Psoas muscle (tissue), 8 donors: ENCODE measurements around the gene RPUSD1. TPM values are rescaled to one million over a fixed set of nuclear protein-coding genes. Genes with fewer than 3 reads are reported as not detected.

ENCODE experiments used
- ATAC-seq, 4 donors: fragments of 200-7000 bp; cut with Tn5 transposase; one replicate each; pipeline ENCODE4 v1.9.1; 2020; ENCODE audit warnings: moderate library complexity in 3 of 4, mild to moderate bottlenecking in 2 of 4
- DNase-seq, 2 donors: peaks; one replicate each; pipeline ENCODE4 v3.0.0-alpha.2; 2020
- H3K27ac ChIP-seq: fragments of 200-600 bp; one replicate; pipeline ENCODE4 v1.8.0; 2022
- H3K27me3 ChIP-seq, 3 donors: fragments of 200-600 bp in 1 of 3; one replicate each; pipeline versions ENCODE4 v1.6.1 to v1.8.0; 2013 to 2022; ENCODE audit warnings: low read length in 2 of 3, mild to moderate bottlenecking in 2 of 3, moderate library complexity in 1 of 3; ENCODE audit not compliant: insufficient read depth in 3 of 3
- H3K36me3 ChIP-seq, 2 donors: fragments of 200-600 bp in 1 of 2; one replicate each; pipeline versions ENCODE4 v1.6.1 to v1.8.0; 2013 to 2022; ENCODE audit warnings: low read depth in 1 of 2, mild to moderate bottlenecking in 1 of 2, moderate library complexity in 1 of 2; ENCODE audit not compliant: insufficient read depth in 1 of 2
- H3K4me1 ChIP-seq: fragments of 200-600 bp; one replicate; pipeline ENCODE4 v1.8.0; 2022
- H3K4me3 ChIP-seq: fragments of 200-600 bp; one replicate; pipeline ENCODE4 v1.8.0; 2022; ENCODE audit warnings: mild to moderate bottlenecking
- H3K9me3 ChIP-seq: fragments of 200-600 bp; one replicate; pipeline ENCODE4 v1.8.0; 2022
- CTCF ChIP-seq: fragments of 200-600 bp; IDR thresholded peaks from one replicate; pipeline ENCODE4 v1.8.0; 2022; ENCODE audit warnings: antibody characterized with exemption
- WGBS, 3 donors: extraction: QIAGEN DNeasy Blood & Tissue Kit; methylation state at CpG; one replicate each; pipeline versions ENCODE4 v1.1.6 to v1.1.7; 2013; 5-methylcytosine and 5-hydroxymethylcytosine counted together
- intact Hi-C, 2 donors: fragments of 100-400 bp; cut with DNase I; formaldehyde crosslinking; loops; one replicate each; pipeline versions ENCODE4 v1.11.0 to v1.14.2; 2022
- polyA plus RNA-seq, 3 donors: library from polyadenylated mRNA; stranded (reverse); fragments of 200-250 nt; gene quantifications; one replicate each; pipeline ENCODE4 v1.2.3, GENCODE V29; 2013
- total RNA-seq, 4 donors: library from RNA; stranded (reverse); fragmentation: NEBNext Ultra II Directional in 2 of 4; extraction: Animal tissue kit (Norgen Biotek cat#: 25700) in 2 of 4; gene quantifications; one replicate each; pipeline versions ENCODE4 v1.2.1 to v1.2.4, GENCODE V29; 2021 to 2023
- donor health status: healthy with polysubstance abuse.
- donor health status: DM: no; HTN: no; CAD: no; lungs with moderate emphysema.
- donor health status: Bipolar disorder and iron deficiency.
- donor health status: healthy.
- donor health status: DM: yes; HTN: yes; CAD: no.
- donor health status: DM: no; HTN: no; CAD: no.
- donor health status: DM: no; HTN: no; CAD: no.
- donor health status: DM: yes; HTN: yes; CAD: no.

RPUSD1 gene
- total and polyA plus RNA-seq, 7 donors = 4.4 to 25.7 (median 10.9) TPM

- 1% methylated on average over 50 to 79 of the region's 79 CpGs for WGBS, 3 donors
- ATAC-seq = peak; percentile 95 to 98 (median 98)
- H3K27ac ChIP-seq = peak within 1 kb of the TSS; percentile 77
- peak within 1 kb of the TSS; percentile 93 for H3K4me3 ChIP-seq
- no peaks in the 10 kb centered on the region for H3K9me3 ChIP-seq
- intact Hi-C loops = loop anchor here in 1 of 2 donors (1.0 kb wide), 1 partner anchor 30 kb away; no protein-coding TSS in a partner anchor
- H3K36me3 ChIP-seq = peaks cover 0 to 28% of the 10 kb centered on the region in 2 donors
- peak; percentile 90 to 94 for DNase-seq
- peaks cover 12% of the 10 kb centered on the region for H3K4me1 ChIP-seq
- peaks cover 0 to 10% (median 0%) of the 10 kb centered on the region in 3 donors for H3K27me3 ChIP-seq
- peak; percentile 90 for TF ChIP-seq CTCF
Observed at GRCh38 chr16:740764-741505, 47.2 kb downstream of the RPUSD1 start, which contains the start of gene CIAO3. Gene CIAO3 (minus strand): TSS chr16:740997. CDS start chr16:740985, 12 bp downstream.

DNA sequence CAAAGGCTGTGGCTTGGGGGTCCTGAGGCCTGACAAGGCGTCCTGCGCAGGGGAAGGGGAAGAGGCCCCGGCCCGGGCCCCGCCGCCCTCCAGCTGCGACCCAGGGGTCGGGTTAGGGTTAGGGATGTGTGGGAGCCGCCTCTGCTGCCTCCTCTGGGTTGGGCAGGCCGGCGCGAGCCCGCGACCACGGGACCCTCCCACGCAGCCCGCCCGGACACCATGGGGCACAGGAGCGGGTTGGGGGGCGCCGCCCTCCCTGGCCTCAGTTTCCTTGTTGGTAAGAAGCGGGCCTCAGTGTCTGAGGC is 47.8 kb downstream of the RPUSD1 start:
- DNase-seq (no peak), ATAC-seq (peak; percentile 23 to 43 (median 34))
- peaks cover 0 to 34% of the 10 kb centered on the region in 2 donors for H3K36me3 ChIP-seq
- intact Hi-C loops = no loop called here
- TF ChIP-seq CTCF = no peak
- H3K27ac ChIP-seq = peak overlapping the region; percentile 77
- H3K27me3 ChIP-seq = peaks cover 0 to 10% (median 0%) of the 10 kb centered on the region in 3 donors
- no peaks in the 10 kb centered on the region for H3K9me3 ChIP-seq
- WGBS, 3 donors = 0 to 3% (median 0%) methylated on average over 7 to 22 of the region's 22 CpGs
- peak overlapping the region; percentile 93 for H3K4me3 ChIP-seq
- H3K4me1 ChIP-seq = peaks cover 12% of the 10 kb centered on the region

GRCh38 chr16:739560-740458 is 48.4 kb downstream of the RPUSD1 start:
- intact Hi-C loops = no loop called here
- ATAC-seq = peak in 1 of 4 donors; percentile 1
- H3K9me3 ChIP-seq = no peaks in the 10 kb centered on the region
- peak overlapping the region; percentile 93 for H3K4me3 ChIP-seq
- peaks cover 12% of the 10 kb centered on the region for H3K4me1 ChIP-seq
- H3K27ac ChIP-seq = peak overlapping the region; percentile 77
- peaks cover 0 to 38% of the 10 kb centered on the region in 2 donors for H3K36me3 ChIP-seq
- peaks cover 0 to 8% (median 0%) of the 10 kb centered on the region in 3 donors for H3K27me3 ChIP-seq
- TF ChIP-seq CTCF = no peak
- DNase-seq = no peak
- WGBS, 3 donors = 41 to 44% (median 42%) methylated on average over 36 to 38 of the region's 38 CpGs

GRCh38 chr16:736936-737481 is 51.2 kb downstream of the RPUSD1 start:
- Histone ChIP-seq H3K4me3 (no peak overlapping the region), H3K9me3 (no peaks in the 10 kb centered on the region), H3K27ac (no peak overlapping the region), H3K27me3 (no peaks in the 10 kb centered on the region), H3K4me1 (peaks cover 12% of the 10 kb centered on the region), H3K36me3 (peaks cover 3 to 66% of the 10 kb centered on the region in 2 donors)
- no peak for TF ChIP-seq CTCF
- WGBS, 3 donors = 92 to 94% (median 92%) methylated on average over 29 of the region's 29 CpGs
- no peak for DNase-seq
- no peak for ATAC-seq
- intact Hi-C loops = no loop called here
